MM.1S (cell line): Measurements from ENCODE around the gene ID2.

ENCODE experiments used
- DNase-seq: peaks from one replicate; pipeline ENCODE4 v3.0.0-alpha.2; 2015
- H2AFZ ChIP-seq: fragments of 300-600 bp; sonication (generic); 2 replicates; pipeline ENCODE4 v1.6.0; 2016; ENCODE audit warnings: antibody characterized with exemption, low read length
- H3F3A ChIP-seq: fragments of 300-600 bp; sonication (generic); 2 replicates; pipeline ENCODE4 v1.6.1; 2016; ENCODE audit warnings: mild to moderate bottlenecking, antibody characterized with exemption, low read length, moderate library complexity, mixed read lengths; ENCODE audit not compliant: insufficient read depth
- H3K27ac ChIP-seq: fragments of 300-600 bp; sonication (generic); 2 replicates; pipeline ENCODE4 v1.5.1; 2016; ENCODE audit warnings: mild to moderate bottlenecking, low read length
- H3K27me3 ChIP-seq: fragments of 300-600 bp; sonication (generic); replicated peaks from 2 replicates; pipeline ENCODE4 v1.6.0; 2016; ENCODE audit warnings: low read length; ENCODE audit not compliant: insufficient read depth
- H3K36me3 ChIP-seq: fragments of 300-600 bp; sonication (generic); replicated peaks from 2 replicates; pipeline ENCODE4 v1.6.1; 2016; ENCODE audit warnings: mild to moderate bottlenecking, low read length, mixed read lengths; ENCODE audit not compliant: insufficient read depth
- H3K4me1 ChIP-seq: fragments of 300-600 bp; sonication (generic); 2 replicates; pipeline ENCODE4 v1.6.1; 2016; ENCODE audit warnings: low read length, mixed read lengths
- H3K4me2 ChIP-seq: fragments of 300-600 bp; sonication (generic); 2 replicates; pipeline ENCODE4 v1.6.0; 2016; ENCODE audit warnings: low read depth, low read length
- H3K4me3 ChIP-seq: fragments of 300-600 bp; sonication (generic); 2 replicates; pipeline ENCODE4 v1.5.1; 2016; ENCODE audit warnings: low read length, mixed read lengths
- H3K79me2 ChIP-seq: fragments of 300-600 bp; sonication (generic); 2 replicates; pipeline ENCODE4 v1.6.1; 2016; ENCODE audit warnings: mixed run types, low read length, mixed read lengths
- H3K9ac ChIP-seq: fragments of 300-600 bp; sonication (generic); 2 replicates; pipeline ENCODE4 v1.6.1; 2016; ENCODE audit warnings: low read length, mixed read lengths
- H3K9me2 ChIP-seq: fragments of 300-600 bp; sonication (generic); replicated peaks from 2 replicates; pipeline ENCODE4 v1.6.1; 2016; ENCODE audit warnings: mild to moderate bottlenecking, low read length, mixed read lengths; ENCODE audit not compliant: insufficient read depth
- H3K9me3 ChIP-seq: fragments of 300-600 bp; sonication (generic); replicated peaks from 2 replicates; pipeline ENCODE4 v1.6.1; 2016; ENCODE audit warnings: mild to moderate bottlenecking, low read length, mixed read lengths; ENCODE audit not compliant: insufficient read depth
- H4K20me1 ChIP-seq: fragments of 300-600 bp; sonication (generic); 2 replicates; pipeline ENCODE4 v1.6.1; 2016; ENCODE audit warnings: mild to moderate bottlenecking, low read length, moderate library complexity, mixed read lengths; ENCODE audit not compliant: insufficient read depth
- EZH2 ChIP-seq: fragments of 300-600 bp; sonication (generic); optimal IDR thresholded peaks from 2 replicates; pipeline ENCODE3; 2017; ENCODE audit warnings: low read depth, mild to moderate bottlenecking, antibody characterized with exemption, low read length, mixed read lengths
- EZH2phosphoT487 ChIP-seq: fragments of 300-600 bp; sonication (generic); IDR thresholded peaks from 2 replicates; pipeline ENCODE4 v1.6.1; 2018; ENCODE audit warnings: antibody characterized with exemption, low read length
- TF ChIP-seq, protein P1 (sequence below): fragments of 300-600 bp; sonication (generic); IDR thresholded peaks from 2 replicates; pipeline ENCODE4 v1.5.1; 2016; ENCODE audit warnings: antibody characterized with exemption, low read length, mixed read lengths

ID2 gene

DNA sequence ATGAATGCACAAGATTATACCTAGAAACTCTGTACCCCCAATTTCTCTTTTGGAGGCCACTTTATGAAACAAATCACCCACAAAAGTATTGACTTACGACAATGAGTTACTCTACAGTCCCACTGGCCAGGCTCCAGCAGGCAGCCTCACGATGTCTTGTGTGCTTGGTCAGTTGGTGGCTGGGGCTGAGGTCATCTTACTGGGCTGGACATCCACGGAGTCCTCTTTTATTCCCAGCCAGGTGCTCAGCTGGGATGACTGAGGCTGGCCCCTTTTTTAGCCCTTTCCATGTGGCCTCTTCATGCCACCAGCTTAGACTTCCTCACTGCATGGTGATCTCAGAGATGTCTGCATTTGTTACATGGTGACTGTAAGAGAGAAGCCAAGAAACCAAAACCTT, 8.9 kb upstream of the ID2 start:
- Histone ChIP-seq H3K36me3 (no peaks in the 10 kb centered on the region), H4K20me1 (no peaks in the 10 kb centered on the region), H3K4me2 (no peak overlapping the region), H2AFZ (no peak overlapping the region), H3K9me3 (no peaks in the 10 kb centered on the region), H3K27me3 (no peaks in the 10 kb centered on the region), H3K4me1 (peaks cover 5% of the 10 kb centered on the region; the same call in 1 of the 2 replicates), H3F3A (no peaks in the 10 kb centered on the region), H3K4me3 (no peak overlapping the region), H3K79me2 (no peaks in the 10 kb centered on the region), H3K9me2 (no peaks in the 10 kb centered on the region), H3K9ac (no peak overlapping the region), H3K27ac (no peak overlapping the region)
- DNase-seq, result no peak
- TF ChIP-seq, protein P1, sequence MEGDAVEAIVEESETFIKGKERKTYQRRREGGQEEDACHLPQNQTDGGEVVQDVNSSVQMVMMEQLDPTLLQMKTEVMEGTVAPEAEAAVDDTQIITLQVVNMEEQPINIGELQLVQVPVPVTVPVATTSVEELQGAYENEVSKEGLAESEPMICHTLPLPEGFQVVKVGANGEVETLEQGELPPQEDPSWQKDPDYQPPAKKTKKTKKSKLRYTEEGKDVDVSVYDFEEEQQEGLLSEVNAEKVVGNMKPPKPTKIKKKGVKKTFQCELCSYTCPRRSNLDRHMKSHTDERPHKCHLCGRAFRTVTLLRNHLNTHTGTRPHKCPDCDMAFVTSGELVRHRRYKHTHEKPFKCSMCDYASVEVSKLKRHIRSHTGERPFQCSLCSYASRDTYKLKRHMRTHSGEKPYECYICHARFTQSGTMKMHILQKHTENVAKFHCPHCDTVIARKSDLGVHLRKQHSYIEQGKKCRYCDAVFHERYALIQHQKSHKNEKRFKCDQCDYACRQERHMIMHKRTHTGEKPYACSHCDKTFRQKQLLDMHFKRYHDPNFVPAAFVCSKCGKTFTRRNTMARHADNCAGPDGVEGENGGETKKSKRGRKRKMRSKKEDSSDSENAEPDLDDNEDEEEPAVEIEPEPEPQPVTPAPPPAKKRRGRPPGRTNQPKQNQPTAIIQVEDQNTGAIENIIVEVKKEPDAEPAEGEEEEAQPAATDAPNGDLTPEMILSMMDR, result no peak
- TF ChIP-seq EZH2 (no peak), EZH2phosphoT487 (no peak)

DNA sequence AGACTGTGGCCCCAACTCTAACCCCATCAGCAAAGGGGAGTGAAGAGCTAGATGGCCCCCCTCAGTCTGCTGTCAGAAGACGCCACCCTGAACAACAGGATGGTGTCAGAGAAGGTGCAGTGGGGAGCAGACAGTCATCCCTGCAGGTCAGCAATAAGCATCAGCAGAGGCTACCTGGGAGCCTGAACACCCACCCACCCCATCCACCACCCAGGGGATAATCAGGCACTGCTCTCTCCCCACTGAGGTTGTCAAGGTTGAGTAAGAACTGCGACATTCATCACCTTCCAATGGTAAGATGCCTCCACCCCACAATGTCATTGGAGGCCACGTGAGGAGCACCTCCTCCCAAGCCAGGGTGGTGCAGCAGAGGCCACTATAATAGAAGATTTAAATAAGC, 8.5 kb upstream of the ID2 start:
- Histone ChIP-seq H3K9me2 (no peaks in the 10 kb centered on the region), H3K36me3 (no peaks in the 10 kb centered on the region), H4K20me1 (no peaks in the 10 kb centered on the region), H3F3A (peaks cover 3% of the 10 kb centered on the region; the same call in 1 of the 2 replicates), H3K4me3 (no peak overlapping the region), H3K4me2 (no peak overlapping the region), H3K9ac (no peak overlapping the region), H3K27ac (no peak overlapping the region), H3K9me3 (no peaks in the 10 kb centered on the region), H3K4me1 (peaks cover 5% of the 10 kb centered on the region; the same call in 1 of the 2 replicates), H2AFZ (no peak overlapping the region), H3K79me2 (no peaks in the 10 kb centered on the region), H3K27me3 (no peaks in the 10 kb centered on the region)
- TF ChIP-seq, protein P1, result no peak
- no peak for TF ChIP-seq EZH2
- DNase-seq, result no peak

DNA sequence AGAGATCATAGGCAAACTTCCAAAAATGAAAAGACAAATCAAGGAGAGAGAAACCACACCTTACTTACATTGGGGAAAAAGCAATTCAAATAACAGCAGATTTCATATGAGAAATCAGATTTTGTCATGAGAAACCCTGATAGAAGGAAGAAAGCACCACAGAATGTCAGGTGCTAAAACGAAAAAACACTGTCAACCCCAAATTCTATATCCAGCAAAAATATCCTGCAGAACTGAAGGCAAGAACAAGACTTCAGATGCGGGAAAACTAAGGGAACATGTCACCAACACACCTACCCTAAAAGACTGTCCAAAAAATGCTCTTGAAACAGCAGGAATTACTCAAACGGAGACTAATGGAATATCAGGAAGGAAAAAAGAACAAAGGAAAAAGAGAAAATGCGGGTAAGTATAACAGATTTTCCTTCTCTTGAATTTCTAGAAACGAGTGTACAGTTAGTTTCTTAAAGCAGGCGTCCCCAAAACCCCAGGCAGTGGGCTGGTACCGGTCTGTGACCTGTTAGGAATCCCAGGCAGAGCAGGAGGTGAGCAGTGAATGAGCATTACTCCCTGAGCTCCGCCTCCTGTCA, 7.3 kb upstream of the ID2 start:
- Histone ChIP-seq H3K9ac (no peak overlapping the region), H3K36me3 (no peaks in the 10 kb centered on the region), H3K4me1 (peaks cover 9% of the 10 kb centered on the region; the same call in 1 of the 2 replicates), H2AFZ (no peak overlapping the region), H3K4me3 (no peak overlapping the region), H3K79me2 (no peaks in the 10 kb centered on the region), H3K9me3 (no peaks in the 10 kb centered on the region), H4K20me1 (no peaks in the 10 kb centered on the region), H3F3A (peaks cover 3% of the 10 kb centered on the region; the same call in 1 of the 2 replicates), H3K9me2 (no peaks in the 10 kb centered on the region), H3K27ac (no peak overlapping the region), H3K27me3 (no peaks in the 10 kb centered on the region), H3K4me2 (no peak overlapping the region)
- TF ChIP-seq, protein P1, result no peak
- TF ChIP-seq EZH2phosphoT487, result no peak
- TF ChIP-seq EZH2, result no peak
- DNase-seq, result no peak
